KMS-11 (cell line): ENCODE measurements around the gene COPS2.

Experiments
- H2AFZ ChIP-seq: fragments of 200-600 bp; sonication (generic); 2 replicates; pipeline ENCODE4 v1.6.1; 2016; ENCODE audit warnings: antibody characterized with exemption, mixed run types, low read depth
- H3K27ac ChIP-seq: fragments of 200-600 bp; sonication (generic); 2 replicates; pipeline ENCODE4 v1.6.1; 2016; ENCODE audit warnings: mild to moderate bottlenecking, mixed run types
- H3K27me3 ChIP-seq: fragments of 200-600 bp; sonication (generic); 2 replicates; pipeline ENCODE4 v1.6.1; 2017; ENCODE audit warnings: mild to moderate bottlenecking, low read depth, mixed run types, moderate library complexity; ENCODE audit not compliant: insufficient read depth
- H3K36me3 ChIP-seq: fragments of 200-600 bp; sonication (generic); 2 replicates; pipeline ENCODE4 v1.6.1; 2017; ENCODE audit warnings: mild to moderate bottlenecking, mixed run types; ENCODE audit not compliant: insufficient read depth
- H3K4me1 ChIP-seq: fragments of 200-600 bp; sonication (generic); 2 replicates; pipeline ENCODE4 v1.6.1; 2016; ENCODE audit warnings: mild to moderate bottlenecking, low read depth, mixed run types; ENCODE audit not compliant: poor library complexity, severe bottlenecking
- H3K4me2 ChIP-seq: fragments of 200-600 bp; sonication (generic); 2 replicates; pipeline ENCODE4 v1.7.0; 2016; ENCODE audit warnings: mild to moderate bottlenecking, mixed run types
- H3K4me3 ChIP-seq: fragments of 200-600 bp; sonication (generic); IDR thresholded peaks from 2 replicates; pipeline ENCODE4 v1.6.1; 2017; ENCODE audit warnings: low read depth, low read length, mixed read lengths; ENCODE audit not compliant: insufficient read depth
- H3K79me2 ChIP-seq: fragments of 200-600 bp; sonication (generic); 2 replicates; pipeline ENCODE4 v1.6.1; 2016; ENCODE audit warnings: low read depth, mixed run types; ENCODE audit not compliant: insufficient read depth
- H3K9ac ChIP-seq: fragments of 200-600 bp; sonication (generic); 2 replicates; pipeline ENCODE4 v1.6.1; 2016; ENCODE audit warnings: mild to moderate bottlenecking, mixed run types
- H4K20me1 ChIP-seq: fragments of 200-600 bp; sonication (generic); 2 replicates; pipeline ENCODE4 v1.6.1; 2016; ENCODE audit warnings: mild to moderate bottlenecking, mixed run types; ENCODE audit not compliant: insufficient read depth
- CTCF ChIP-seq: fragments of 200-600 bp; sonication (generic); conservative IDR thresholded peaks from 2 replicates; pipeline ENCODE4 v1.6.1; 2017; ENCODE audit warnings: low read depth, mild to moderate bottlenecking, antibody characterized with exemption, low read length, moderate library complexity, mixed read lengths

The COPS2 gene

GRCh38 chr15:49151831-49152230, 3.6 kb downstream of the COPS2 start:
- H3K4me3 ChIP-seq, result no peak overlapping the region
- no peak overlapping the region for H3K27ac ChIP-seq
- H3K79me2 ChIP-seq, result peaks cover 92% of the 10 kb centered on the region
- H3K4me2 ChIP-seq, result no peak overlapping the region
- no peak for TF ChIP-seq CTCF
- H4K20me1 ChIP-seq, result peaks cover 35% of the 10 kb centered on the region
- H3K9ac ChIP-seq, result no peak overlapping the region
- H3K4me1 ChIP-seq, result peaks cover 32% of the 10 kb centered on the region
- no peaks in the 10 kb centered on the region for H3K36me3 ChIP-seq
- no peak overlapping the region for H2AFZ ChIP-seq
- no peaks in the 10 kb centered on the region for H3K27me3 ChIP-seq

GRCh38 chr15:49148727-49149126, 6.7 kb downstream of the COPS2 start:
- TF ChIP-seq CTCF, result no peak
- Histone ChIP-seq H2AFZ (no peak overlapping the region), H3K4me1 (peaks cover 28% of the 10 kb centered on the region), H3K79me2 (peaks cover 96% of the 10 kb centered on the region), H3K9ac (no peak overlapping the region), H3K27me3 (no peaks in the 10 kb centered on the region), H3K4me3 (no peak overlapping the region), H3K36me3 (no peaks in the 10 kb centered on the region; the same call in 1 of the 2 replicates), H4K20me1 (peaks cover 52% of the 10 kb centered on the region), H3K27ac (no peak overlapping the region), H3K4me2 (no peak overlapping the region)

- H4K20me1 ChIP-seq, result peaks cover 52% of the 10 kb centered on the region
- TF ChIP-seq CTCF, result no peak
- H3K79me2 ChIP-seq, result peaks cover 95% of the 10 kb centered on the region
- H2AFZ ChIP-seq, result no peak overlapping the region
- no peaks in the 10 kb centered on the region; the same call in 1 of the 2 replicates for H3K36me3 ChIP-seq
- no peaks in the 10 kb centered on the region for H3K27me3 ChIP-seq
- H3K4me3 ChIP-seq, result no peak overlapping the region
- H3K4me1 ChIP-seq, result peaks cover 23% of the 10 kb centered on the region
- H3K4me2 ChIP-seq, result no peak overlapping the region
- H3K27ac ChIP-seq, result no peak overlapping the region
- no peak overlapping the region for H3K9ac ChIP-seq
Observed at GRCh38 chr15:49148298-49148697, 7.1 kb downstream of the COPS2 start.

GRCh38 chr15:49145651-49146609, 9.5 kb downstream of the COPS2 start:
- H3K9ac ChIP-seq, result no peak overlapping the region
- H3K4me2 ChIP-seq, result no peak overlapping the region
- H3K27ac ChIP-seq, result no peak overlapping the region; the same call in 1 of the 2 replicates
- peaks cover 15% of the 10 kb centered on the region; the same call in 1 of the 2 replicates for H3K36me3 ChIP-seq
- peaks cover 46% of the 10 kb centered on the region for H4K20me1 ChIP-seq
- H3K27me3 ChIP-seq, result no peaks in the 10 kb centered on the region
- peak; percentile 74 for TF ChIP-seq CTCF
- no peak overlapping the region for H3K4me3 ChIP-seq
- no peak overlapping the region for H2AFZ ChIP-seq
- H3K4me1 ChIP-seq, result peaks cover 7% of the 10 kb centered on the region
- peaks cover 85% of the 10 kb centered on the region for H3K79me2 ChIP-seq
